Kidney epithelial cell (primary cell): ENCODE results near the gene DTHD1. TPM values are rescaled to one million over a fixed set of nuclear protein-coding genes. Genes with fewer than 3 reads are reported as not detected.

Experiments used
- DNase-seq: peaks from one replicate; pipeline ENCODE4 v3.0.0-alpha.2; 2010; ENCODE audit warnings: low read depth
- H3K27me3 ChIP-seq: 2 replicates; pipeline ENCODE4 v1.6.0; 2011; ENCODE audit warnings: low read length; ENCODE audit not compliant: control insufficient read depth, insufficient read depth
- H3K36me3 ChIP-seq: 2 replicates; pipeline ENCODE4 v1.5.1; 2011; ENCODE audit warnings: low read length; ENCODE audit not compliant: control insufficient read depth, insufficient read depth
- H3K4me3 ChIP-seq: 2 replicates; pipeline ENCODE4 v1.5.1; 2011; ENCODE audit warnings: low read depth, mild to moderate bottlenecking, control low read depth, low read length
- total RNA-seq: library from RNA; depleted of rRNA; stranded (reverse); fragments of >200 nt; gene quantifications from 2 replicates; pipeline ENCODE4 v1.2.3, GENCODE V29; 2015
- TF ChIP-seq, protein P1 (sequence below): IDR thresholded peaks from 2 replicates; pipeline ENCODE4 v1.5.1; 2011; ENCODE audit warnings: mild to moderate bottlenecking, moderate library complexity, low read length, control low read depth, inconsistent platforms; ENCODE audit not compliant: insufficient read depth, poor library complexity, severe bottlenecking

Gene DTHD1
- total RNA-seq, 1 donor from 2014 or later: not detected

GRCh38 chr4:36358173-36358572 is 76.8 kb downstream of the DTHD1 start:
- no peaks in the 10 kb centered on the region for H3K36me3 ChIP-seq
- TF ChIP-seq, protein P1, sequence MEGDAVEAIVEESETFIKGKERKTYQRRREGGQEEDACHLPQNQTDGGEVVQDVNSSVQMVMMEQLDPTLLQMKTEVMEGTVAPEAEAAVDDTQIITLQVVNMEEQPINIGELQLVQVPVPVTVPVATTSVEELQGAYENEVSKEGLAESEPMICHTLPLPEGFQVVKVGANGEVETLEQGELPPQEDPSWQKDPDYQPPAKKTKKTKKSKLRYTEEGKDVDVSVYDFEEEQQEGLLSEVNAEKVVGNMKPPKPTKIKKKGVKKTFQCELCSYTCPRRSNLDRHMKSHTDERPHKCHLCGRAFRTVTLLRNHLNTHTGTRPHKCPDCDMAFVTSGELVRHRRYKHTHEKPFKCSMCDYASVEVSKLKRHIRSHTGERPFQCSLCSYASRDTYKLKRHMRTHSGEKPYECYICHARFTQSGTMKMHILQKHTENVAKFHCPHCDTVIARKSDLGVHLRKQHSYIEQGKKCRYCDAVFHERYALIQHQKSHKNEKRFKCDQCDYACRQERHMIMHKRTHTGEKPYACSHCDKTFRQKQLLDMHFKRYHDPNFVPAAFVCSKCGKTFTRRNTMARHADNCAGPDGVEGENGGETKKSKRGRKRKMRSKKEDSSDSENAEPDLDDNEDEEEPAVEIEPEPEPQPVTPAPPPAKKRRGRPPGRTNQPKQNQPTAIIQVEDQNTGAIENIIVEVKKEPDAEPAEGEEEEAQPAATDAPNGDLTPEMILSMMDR: no peak
- H3K4me3 ChIP-seq: no peak overlapping the region
- no peaks in the 10 kb centered on the region for H3K27me3 ChIP-seq
- no peak for DNase-seq

DNA sequence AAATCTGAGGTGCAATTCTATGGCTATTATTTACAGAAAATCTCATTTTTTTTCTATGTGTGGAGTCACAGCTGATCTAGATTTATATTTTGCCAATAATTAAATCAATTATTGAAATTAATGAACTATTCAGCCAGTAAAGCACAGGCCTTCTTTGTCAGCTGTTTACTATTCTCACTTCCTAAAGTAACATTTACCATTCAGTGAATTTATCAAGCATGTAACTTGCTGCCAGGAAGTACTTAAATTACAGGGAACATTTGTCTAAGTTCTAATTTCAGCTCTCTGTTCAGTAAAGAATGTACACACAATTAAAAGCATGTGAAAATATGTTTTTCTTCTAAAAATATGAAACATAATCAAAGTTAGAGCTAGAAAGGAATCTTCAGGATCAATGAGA is 79.3 kb downstream of the DTHD1 start:
- TF ChIP-seq, protein P1: no peak
- Histone ChIP-seq H3K27me3 (no peaks in the 10 kb centered on the region), H3K4me3 (no peak overlapping the region), H3K36me3 (no peaks in the 10 kb centered on the region)
- DNase-seq: no peak

DNA sequence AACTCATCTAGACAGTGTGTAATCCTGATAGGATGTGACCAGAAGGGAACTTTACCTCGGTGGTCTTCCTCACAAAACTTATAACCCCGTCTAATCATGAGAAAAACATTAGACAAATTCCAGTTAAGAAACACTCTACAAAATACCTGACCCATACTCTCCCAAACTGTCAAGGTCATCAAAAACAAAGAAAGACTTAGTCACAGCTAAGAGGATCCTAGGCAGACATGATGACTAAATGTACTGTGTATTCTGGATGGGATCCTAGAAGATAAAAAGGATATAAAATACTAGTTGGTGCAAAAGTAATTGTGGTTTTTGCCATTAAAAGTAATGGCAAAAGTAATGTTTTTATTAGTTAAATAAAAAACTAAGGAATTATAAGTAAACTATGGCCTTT is 81.6 kb downstream of the DTHD1 start:
- H3K4me3 ChIP-seq: no peak overlapping the region
- H3K36me3 ChIP-seq: no peaks in the 10 kb centered on the region
- H3K27me3 ChIP-seq: no peaks in the 10 kb centered on the region
- TF ChIP-seq, protein P1: no peak
- no peak for DNase-seq

- TF ChIP-seq, protein P1: no peak
- H3K4me3 ChIP-seq: no peak overlapping the region
Measured at GRCh38 chr4:36374836-36375511, 93.6 kb downstream of the DTHD1 start.

GRCh38 chr4:36385951-36386571 is 104.6 kb downstream of the DTHD1 start:
- TF ChIP-seq, protein P1: no peak
- Histone ChIP-seq H3K4me3 (no peak overlapping the region), H3K27me3 (no peaks in the 10 kb centered on the region), H3K36me3 (no peaks in the 10 kb centered on the region)
- DNase-seq: no peak

More at GRCh38 chr4:36374836-36375511, 93.6 kb downstream of the DTHD1 start:
- Histone ChIP-seq H3K27me3 (no peaks in the 10 kb centered on the region), H3K36me3 (no peaks in the 10 kb centered on the region)
- no peak for DNase-seq
